Islet precursor cell (in vitro differentiated cells): Measurements from ENCODE around the gene RCBTB2.

Source experiments
- DNase-seq: peaks from one replicate; pipeline ENCODE4 v3.0.0-alpha.2; 2018

RCBTB2 gene

GRCh38 chr13:48527955-48528354 is 4.9 kb downstream of the RCBTB2 start:
- DNase-seq, result no peak

GRCh38 chr13:48526286-48526685 is 6.6 kb downstream of the RCBTB2 start:
- no peak for DNase-seq

GRCh38 chr13:48518083-48518482 is 14.8 kb downstream of the RCBTB2 start:
- DNase-seq, result no peak

- peak; percentile 34 for DNase-seq
These were observed 17.1 kb downstream of the RCBTB2 start for GRCh38 chr13:48515732-48516131.

GRCh38 chr13:48514793-48515192 is 18.1 kb downstream of the RCBTB2 start:
- no peak for DNase-seq

- no peak for DNase-seq
These were observed 21.2 kb downstream of the RCBTB2 start for GRCh38 chr13:48511621-48512230.

GRCh38 chr13:48510698-48511097 is 22.2 kb downstream of the RCBTB2 start:
- DNase-seq, result no peak

- no peak for DNase-seq
These were observed 24.9 kb downstream of the RCBTB2 start for GRCh38 chr13:48508011-48508410.

GRCh38 chr13:48507021-48507420 is 25.9 kb downstream of the RCBTB2 start:
- no peak for DNase-seq

GRCh38 chr13:48506092-48506701 is 26.7 kb downstream of the RCBTB2 start:
- no peak for DNase-seq

GRCh38 chr13:48505597-48506091 is 27.2 kb downstream of the RCBTB2 start:
- no peak for DNase-seq

- no peak for DNase-seq
These were observed 27.9 kb downstream of the RCBTB2 start for GRCh38 chr13:48505012-48505411.

- no peak for DNase-seq
These were observed 28.3 kb downstream of the RCBTB2 start for GRCh38 chr13:48504606-48505005.

GRCh38 chr13:48502601-48503319 is 30.1 kb downstream of the RCBTB2 start:
- DNase-seq, result no peak

GRCh38 chr13:48501705-48502104 is 31.2 kb downstream of the RCBTB2 start:
- DNase-seq, result no peak

- no peak for DNase-seq
These were observed 32.2 kb downstream of the RCBTB2 start for GRCh38 chr13:48500652-48501197.

GRCh38 chr13:48497669-48498068 is 35.2 kb downstream of the RCBTB2 start:
- DNase-seq, result no peak

- DNase-seq, result no peak
These were observed 36.4 kb downstream of the RCBTB2 start for GRCh38 chr13:48496271-48497161.

- DNase-seq, result no peak
These were observed 38.0 kb downstream of the RCBTB2 start for GRCh38 chr13:48494874-48495273.

- DNase-seq, result no peak
These were observed 39.0 kb downstream of the RCBTB2 start for GRCh38 chr13:48493851-48494250.

GRCh38 chr13:48493066-48493765 is 39.7 kb downstream of the RCBTB2 start:
- DNase-seq, result no peak

GRCh38 chr13:48492470-48493065 is 40.3 kb downstream of the RCBTB2 start:
- no peak for DNase-seq
